Measurements from ENCODE around the gene MS4A15.

- TF ChIP-seq EZH2 (IDR thresholded peaks at IDR 0.05; ENCODE audit: insufficient read depth, low read length) (no peak), CTCF (IDR thresholded peaks at IDR 0.05; ENCODE audit: insufficient read depth, low read depth, low read length) (no peak)
Observed at GRCh38 chr11:60724420-60724819, 32.2 kb upstream of the MS4A15 start, which contains the start of gene MS4A18.

All from astrocyte (in vitro differentiated cells and primary cell).